WTC11 (cell line): ENCODE results near the gene CYP4Z1. TPM values are rescaled to one million over a fixed set of nuclear protein-coding genes. Genes with fewer than 3 reads are reported as not detected.
A peak's percentile ranks its signal among the peaks of the same experiment; 100 is the strongest.

Source experiments
- ATAC-seq: fragments of 200-7000 bp; cut with Tn5 transposase; 2 replicates; pipeline ENCODE4 v1.10.0; 2021; ENCODE audit warnings: mild to moderate bottlenecking, moderate library complexity
- CTCF ChIA-PET: fragments of 300-600 bp; sonication (Branson Sonifier 250); formaldehyde crosslinking; loops from one replicate; lab custom pipeline; 2021; ENCODE audit warnings: antibody characterized with exemption; lab: Charles Lee
- POLR2A ChIA-PET: fragments of 350-600 bp; sonication (Branson Sonifier 250); formaldehyde crosslinking; loops from one replicate; lab custom pipeline; 2021; ENCODE audit warnings: antibody characterized with exemption; lab: Charles Lee
- DNase-seq: peaks from one replicate; pipeline ENCODE4 v3.0.0; 2021; ENCODE audit warnings: low spot score
- H3K27ac Mint-ChIP-seq: 2 replicates; pipeline ENCODE4 v1.8.0; 2021; ENCODE audit warnings: mixed read lengths
- H3K27me3 Mint-ChIP-seq: 2 replicates; pipeline ENCODE4 v1.8.0; 2021; ENCODE audit warnings: low read depth, mild to moderate bottlenecking, moderate library complexity, mixed read lengths
- H3K36me3 Mint-ChIP-seq: 2 replicates; pipeline ENCODE4 v1.8.0; 2021; ENCODE audit warnings: mixed read lengths
- H3K4me1 Mint-ChIP-seq: 2 replicates; pipeline ENCODE4 v1.8.0; 2022; ENCODE audit warnings: mixed read lengths
- H3K4me3 Mint-ChIP-seq: 2 replicates; pipeline ENCODE4 v1.8.0; 2021; ENCODE audit warnings: mild to moderate bottlenecking, moderate library complexity, mixed read lengths
- H3K9me3 Mint-ChIP-seq: 2 replicates; pipeline ENCODE4 v1.8.0; 2021; ENCODE audit warnings: mixed read lengths
- AFF4 ChIP-seq: sonication (generic); formaldehyde crosslinking; IDR thresholded peaks from 2 replicates; pipeline ENCODE4 v1.8.1; 2023; ENCODE audit warnings: mild to moderate bottlenecking, missing genetic modification reagents, borderline replicate concordance
- AR ChIP-seq: fragments of 250-450 bp; sonication (Bioruptor Pico); IDR thresholded peaks from 2 replicates; pipeline ENCODE4 v1.9.0; 2021; ENCODE audit warnings: mild to moderate bottlenecking
- ATF3 ChIP-seq: sonication (generic); formaldehyde crosslinking; conservative IDR thresholded peaks from 2 replicates; pipeline ENCODE4 v1.8.1; 2022; ENCODE audit warnings: mild to moderate bottlenecking, missing genetic modification reagents
- CDX4 ChIP-seq: fragments of 250-450 bp; sonication (Bioruptor Pico); IDR thresholded peaks from 2 replicates; pipeline ENCODE4 v1.9.0; 2021; ENCODE audit warnings: moderate library complexity, mild to moderate bottlenecking, inconsistent platforms, borderline replicate concordance
- E2F1 ChIP-seq: sonication (generic); formaldehyde crosslinking; IDR thresholded peaks from 2 replicates; pipeline ENCODE4 v1.8.0; 2022; ENCODE audit warnings: mild to moderate bottlenecking, missing genetic modification reagents
- ELF4 ChIP-seq: sonication (generic); formaldehyde crosslinking; IDR thresholded peaks from 2 replicates; pipeline ENCODE4 v1.8.1; 2022; ENCODE audit warnings: low read depth, mild to moderate bottlenecking, moderate library complexity, missing genetic modification reagents
- FOXJ3 ChIP-seq: sonication (generic); formaldehyde crosslinking; IDR thresholded peaks from 2 replicates; pipeline ENCODE4 v1.9.0; 2021; ENCODE audit warnings: missing genetic modification reagents, mild to moderate bottlenecking, borderline replicate concordance
- GTF2I ChIP-seq: fragments of 250-450 bp; sonication (Bioruptor Pico); conservative IDR thresholded peaks from 2 replicates; pipeline ENCODE4 v1.4.0; 2021; ENCODE audit warnings: mild to moderate bottlenecking
- IRF1 ChIP-seq: sonication (generic); formaldehyde crosslinking; IDR thresholded peaks from 2 replicates; pipeline ENCODE4 v1.8.0; 2023; ENCODE audit warnings: missing genetic modification reagents
- IRF2 ChIP-seq: sonication (generic); formaldehyde crosslinking; IDR thresholded peaks from 2 replicates; pipeline ENCODE4 v1.8.0; 2022; ENCODE audit warnings: low read depth, missing genetic modification reagents, borderline replicate concordance
- JUN ChIP-seq: sonication (generic); formaldehyde crosslinking; IDR thresholded peaks from 2 replicates; pipeline ENCODE4 v1.8.0; 2023; ENCODE audit warnings: mild to moderate bottlenecking, missing genetic modification reagents
- MLX ChIP-seq: sonication (generic); formaldehyde crosslinking; IDR thresholded peaks from 2 replicates; pipeline ENCODE4 v1.8.1; 2023; ENCODE audit warnings: mild to moderate bottlenecking, missing genetic modification reagents, moderate library complexity
- RORB ChIP-seq: fragments of 250-450 bp; sonication (Bioruptor Pico); IDR thresholded peaks from 2 replicates; pipeline ENCODE4 v1.9.0; 2021; ENCODE audit warnings: mild to moderate bottlenecking
- SMAD3 ChIP-seq: sonication (generic); formaldehyde crosslinking; IDR thresholded peaks from 2 replicates; pipeline ENCODE4 v1.8.0; 2022; ENCODE audit warnings: missing genetic modification reagents, mild to moderate bottlenecking, borderline replicate concordance
- SMAD4 ChIP-seq: sonication (generic); formaldehyde crosslinking; IDR thresholded peaks from 2 replicates; pipeline ENCODE4 v1.8.0; 2022; ENCODE audit warnings: mild to moderate bottlenecking, missing genetic modification reagents
- SOX15 ChIP-seq: fragments of 250-450 bp; sonication (Bioruptor Pico); IDR thresholded peaks from 2 replicates; pipeline ENCODE4 v1.9.0; 2021; ENCODE audit warnings: mild to moderate bottlenecking
- TEAD4 ChIP-seq: sonication (generic); formaldehyde crosslinking; IDR thresholded peaks from 2 replicates; pipeline ENCODE4 v1.8.0; 2022; ENCODE audit warnings: mild to moderate bottlenecking, missing genetic modification reagents
- USF1 ChIP-seq: sonication (generic); formaldehyde crosslinking; IDR thresholded peaks from 2 replicates; pipeline ENCODE4 v1.8.0; 2022; ENCODE audit warnings: mild to moderate bottlenecking, missing genetic modification reagents
- USF2 ChIP-seq: sonication (generic); formaldehyde crosslinking; IDR thresholded peaks from 2 replicates; pipeline ENCODE4 v1.8.1; 2023; ENCODE audit warnings: mild to moderate bottlenecking, missing genetic modification reagents, moderate library complexity
- ZNF532 ChIP-seq: fragments of 250-450 bp; sonication (Bioruptor Pico); IDR thresholded peaks from 2 replicates; pipeline ENCODE4 v1.9.0; 2021; ENCODE audit warnings: mild to moderate bottlenecking, borderline replicate concordance
- total RNA-seq: library from RNA; stranded (reverse); gene quantifications from 3 replicates; pipeline ENCODE4 v1.2.3, GENCODE V29; 2021

The CYP4Z1 gene
- total RNA-seq, 1 experiment from 2014 or later: not detected

- no peak overlapping the region for H3K4me3 Mint-ChIP-seq
- peaks cover 4% of the 10 kb centered on the region; the same call in 1 of the 2 replicates for H3K27me3 Mint-ChIP-seq
- no peak overlapping the region for H3K27ac Mint-ChIP-seq
- H3K36me3 Mint-ChIP-seq: no peaks in the 10 kb centered on the region
- ChIA-PET CTCF (interaction anchor here (0.8 to 1.2 kb wide), 4 partner anchors 28 to 46 kb away, joined by 3 to 8 read pairs (median 4); no protein-coding TSS in a partner anchor), POLR2A (no interaction called here)
- H3K4me1 Mint-ChIP-seq: peaks cover 3% of the 10 kb centered on the region; the same call in 1 of the 2 replicates
- ATAC-seq: peak; percentile 27; the same call in 1 of the 2 replicates
- no peak for TF ChIP-seq SMAD3 (CRISPR knock-in tag)
- no peak for TF ChIP-seq IRF1 (CRISPR knock-in tag)
- TF ChIP-seq IRF2: no peak
- no peak for TF ChIP-seq TEAD4 (CRISPR knock-in tag)
- TF ChIP-seq FOXJ3 (CRISPR knock-in tag): no peak
- TF ChIP-seq MLX (CRISPR knock-in tag): no peak
- TF ChIP-seq E2F1: no peak
- no peak for TF ChIP-seq JUN (CRISPR knock-in tag)
- no peak for TF ChIP-seq AR (CRISPR knock-in tag)
- no peak for TF ChIP-seq ZNF532 (CRISPR knock-in tag)
- no peak for TF ChIP-seq RORB
- TF ChIP-seq GTF2I (CRISPR knock-in tag): no peak
- no peak for TF ChIP-seq AFF4 (CRISPR knock-in tag)
- no peak for TF ChIP-seq CDX4 (CRISPR knock-in tag)
- no peak for TF ChIP-seq SMAD4 (CRISPR knock-in tag)
- no peak for TF ChIP-seq USF2 (CRISPR knock-in tag)
- TF ChIP-seq SOX15 (CRISPR knock-in tag): no peak
- TF ChIP-seq USF1 (CRISPR knock-in tag): no peak
- no peak for TF ChIP-seq ATF3 (CRISPR knock-in tag)
- no peak for TF ChIP-seq ELF4 (CRISPR knock-in tag)
- no peak for DNase-seq
- H3K9me3 Mint-ChIP-seq: no peaks in the 10 kb centered on the region
Observed at GRCh38 chr1:47147047-47147785, 80.2 kb downstream of the CYP4Z1 start.
